Esophagus (tissue), 2 donors: ENCODE data around the gene GALNTL6. TPM values are rescaled to one million over a fixed set of nuclear protein-coding genes. Genes with fewer than 3 reads are reported as not detected.
"Not testable (repeated sequence)": the region's sequence is repeated elsewhere in the genome, so short reads cannot be mapped to it uniquely, and the experiment has no call there.

Experiments used
- H3K27ac ChIP-seq, 2 donors: one replicate each; pipeline ENCODE4 v1.5.1; 2013; ENCODE audit warnings: low read depth in 2 of 2, mild to moderate bottlenecking in 2 of 2, inconsistent platforms in 1 of 2, low read length in 1 of 2, moderate library complexity in 1 of 2
- H3K27me3 ChIP-seq, 2 donors: one replicate each; pipeline ENCODE4 v1.6.1; 2013; ENCODE audit warnings: low read length in 2 of 2, control low read depth in 1 of 2, mild to moderate bottlenecking in 1 of 2; ENCODE audit not compliant: insufficient read depth in 2 of 2, control insufficient read depth in 1 of 2
- H3K36me3 ChIP-seq, 2 donors: one replicate each; pipeline ENCODE4 v1.6.1; 2013; ENCODE audit warnings: low read length in 1 of 2; ENCODE audit not compliant: control insufficient read depth in 2 of 2, insufficient read depth in 2 of 2
- H3K4me1 ChIP-seq, 2 donors: one replicate each; pipeline ENCODE4 v1.6.1; 2013; ENCODE audit warnings: low read length in 1 of 2; ENCODE audit not compliant: control insufficient read depth in 2 of 2, insufficient read depth in 2 of 2
- H3K4me3 ChIP-seq, 2 donors: one replicate each; pipeline ENCODE4 v1.5.1; 2013; ENCODE audit warnings: low read length in 2 of 2, mild to moderate bottlenecking in 2 of 2, low read depth in 1 of 2, moderate library complexity in 1 of 2
- H3K9me3 ChIP-seq, 2 donors: one replicate each; pipeline ENCODE4 v1.6.1; 2013; ENCODE audit warnings: mild to moderate bottlenecking in 2 of 2, low read depth in 1 of 2, low read length in 1 of 2, moderate library complexity in 1 of 2; ENCODE audit not compliant: control insufficient read depth in 2 of 2, insufficient read depth in 1 of 2
- WGBS, 2 donors: extraction: QIAGEN DNeasy Blood & Tissue Kit; methylation state at CpG; one replicate each; pipeline ENCODE4 v1.1.7; 2013; 5-methylcytosine and 5-hydroxymethylcytosine counted together
- polyA plus RNA-seq, 2 donors: library from polyadenylated mRNA; stranded (reverse); fragments of 200-250 nt; gene quantifications; one replicate each; pipeline ENCODE4 v1.2.3, GENCODE V29; 2013
- donor health status: healthy with polysubstance abuse.
- donor health status: Bipolar disorder and iron deficiency.

Gene GALNTL6
- polyA plus RNA-seq, 2 donors = not detected

DNA sequence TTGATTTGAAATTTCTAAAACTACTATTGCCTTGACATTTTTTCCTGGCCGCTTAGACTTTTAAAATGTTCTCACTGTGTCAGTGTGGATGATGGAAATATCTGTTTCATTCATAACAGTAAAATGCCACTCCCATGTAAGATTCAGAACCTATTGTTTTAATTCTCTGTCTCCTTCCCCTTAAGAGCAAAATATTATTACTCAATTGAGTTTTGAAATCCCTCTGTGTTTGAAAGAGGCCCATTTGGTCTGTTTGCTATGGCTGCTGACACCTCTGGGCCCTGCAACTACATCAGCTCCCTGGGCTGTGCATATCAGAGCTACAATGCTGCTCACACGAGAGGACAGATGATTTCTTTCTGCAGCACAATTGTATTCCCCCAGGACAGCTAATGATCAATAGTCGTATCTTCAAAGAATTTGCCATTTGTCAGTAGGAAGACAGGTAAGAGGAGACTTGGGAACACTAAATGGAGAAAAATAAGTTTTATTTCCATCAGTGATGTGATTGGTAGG is 967.4 kb downstream of the GALNTL6 start:
- Histone ChIP-seq H3K4me3 (no peak overlapping the region), H3K36me3 (no peaks in the 10 kb centered on the region), H3K27ac (no peak overlapping the region), H3K4me1 (no peaks in the 10 kb centered on the region), H3K27me3 (no peaks in the 10 kb centered on the region), H3K9me3 (no peaks in the 10 kb centered on the region)
- WGBS, 2 donors = 65% methylated on average over 3 of the region's 3 CpGs

DNA sequence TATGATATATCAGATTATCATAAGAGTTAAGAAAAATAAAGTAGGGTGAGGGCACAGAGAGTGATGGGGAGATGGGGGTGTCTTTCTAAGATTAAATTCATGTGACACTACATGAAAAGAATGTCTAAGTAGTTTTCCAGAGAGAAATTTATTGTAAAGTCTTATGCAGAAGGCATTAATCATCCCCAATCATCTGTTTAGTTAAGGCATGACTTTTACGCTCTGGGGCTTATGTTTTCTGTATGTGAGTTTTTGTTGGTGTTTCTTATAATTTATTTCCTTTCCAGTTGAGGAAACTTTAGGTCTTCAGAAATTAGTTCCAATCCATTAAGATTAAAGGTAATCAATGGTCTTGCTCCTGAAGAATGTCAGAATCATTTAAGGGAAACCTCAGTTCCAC is 972.4 kb downstream of the GALNTL6 start:
- no peaks in the 10 kb centered on the region for H3K9me3 ChIP-seq
- 37 to 54% methylated on average over 1 of the region's 1 CpG for WGBS, 2 donors
- H3K27me3 ChIP-seq = no peaks in the 10 kb centered on the region
- H3K4me1 ChIP-seq = no peaks in the 10 kb centered on the region
- no peaks in the 10 kb centered on the region for H3K36me3 ChIP-seq
- H3K27ac ChIP-seq = no peak overlapping the region
- no peak overlapping the region for H3K4me3 ChIP-seq

DNA sequence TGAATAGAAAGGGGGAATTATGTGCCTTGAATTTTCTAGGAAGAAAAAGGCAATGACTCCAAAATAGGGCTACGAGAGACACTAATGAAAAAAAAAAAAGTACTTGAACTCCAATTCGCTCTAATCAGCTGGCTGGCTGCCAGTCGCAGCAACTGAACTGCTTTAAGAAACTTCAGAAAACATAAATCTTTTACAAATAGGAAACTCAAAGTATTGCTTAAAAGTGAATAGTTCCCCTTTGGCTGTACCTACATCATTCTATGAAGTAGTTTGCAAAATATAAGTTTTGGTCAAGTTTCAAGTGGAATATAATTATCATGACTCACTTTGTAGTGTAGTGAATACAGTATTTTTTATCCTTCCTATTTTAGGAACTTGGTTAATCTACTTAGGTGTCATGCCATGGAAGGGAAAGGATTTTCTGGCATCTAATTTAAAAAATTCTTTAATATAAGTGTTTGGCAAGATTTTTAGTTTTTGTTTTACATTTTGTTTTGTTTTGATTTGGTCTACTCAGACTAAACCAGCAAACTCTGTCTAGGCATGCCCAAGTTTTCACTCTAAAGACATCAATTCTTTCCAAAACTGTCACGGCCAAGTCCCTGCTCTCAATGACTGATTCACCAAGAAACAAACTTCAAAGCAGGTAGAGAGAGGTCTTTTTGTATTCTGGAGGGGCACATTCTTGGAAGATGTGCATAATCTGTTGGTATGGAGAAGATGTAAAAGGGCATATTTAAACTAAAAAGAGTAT is 973.0 kb downstream of the GALNTL6 start:
- H3K4me3 ChIP-seq = no peak overlapping the region
- H3K4me1 ChIP-seq = no peaks in the 10 kb centered on the region
- H3K36me3 ChIP-seq = no peaks in the 10 kb centered on the region
- 20 to 32% methylated on average over 4 of the region's 4 CpGs for WGBS, 2 donors
- H3K9me3 ChIP-seq = no peaks in the 10 kb centered on the region
- H3K27ac ChIP-seq = no peak overlapping the region
- H3K27me3 ChIP-seq = no peaks in the 10 kb centered on the region

DNA sequence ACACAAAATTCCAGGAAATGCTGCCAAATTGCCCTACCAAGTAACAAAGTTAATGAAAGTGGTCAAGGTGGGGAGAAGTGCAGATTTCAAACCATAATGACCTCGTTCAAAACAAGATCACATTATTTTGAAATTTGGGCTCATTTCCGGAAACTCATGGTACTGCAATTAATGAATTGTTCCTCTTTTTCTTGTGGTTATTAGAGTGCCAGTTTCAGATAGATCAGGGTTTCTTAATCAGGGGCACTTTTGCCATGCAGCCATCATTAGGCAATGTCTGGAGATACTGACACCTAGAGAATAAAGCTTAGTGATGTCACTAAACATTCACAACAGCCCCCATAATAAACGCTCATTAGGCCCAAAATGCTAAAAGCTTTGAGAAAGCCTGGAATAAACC is 973.9 kb downstream of the GALNTL6 start:
- Histone ChIP-seq H3K4me1 (no peaks in the 10 kb centered on the region), H3K27me3 (no peaks in the 10 kb centered on the region), H3K27ac (no peak overlapping the region), H3K9me3 (no peaks in the 10 kb centered on the region), H3K4me3 (no peak overlapping the region), H3K36me3 (no peaks in the 10 kb centered on the region)
- 65 to 75% methylated on average over 3 of the region's 3 CpGs for WGBS, 2 donors

DNA sequence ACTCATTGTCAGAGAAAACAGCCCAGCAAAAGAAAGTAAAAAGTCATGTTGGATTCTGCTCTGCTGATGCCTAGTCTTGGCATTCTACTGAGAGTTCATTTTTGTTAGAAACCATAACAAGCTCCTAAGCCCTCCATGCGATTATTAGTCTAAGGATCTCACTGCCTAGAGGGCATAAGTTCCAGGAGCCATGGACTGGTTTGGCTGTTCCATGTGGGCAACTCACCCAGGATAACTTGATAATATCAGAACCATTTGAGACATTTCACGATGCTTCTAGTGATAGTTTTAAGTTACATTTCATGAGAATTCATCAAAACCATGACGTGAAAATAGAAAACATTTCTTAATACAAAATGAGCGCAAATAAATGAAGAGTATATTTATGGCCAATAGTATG is 978.6 kb downstream of the GALNTL6 start:
- WGBS, 2 donors = 80 to 84% methylated on average over 4 of the region's 4 CpGs

DNA sequence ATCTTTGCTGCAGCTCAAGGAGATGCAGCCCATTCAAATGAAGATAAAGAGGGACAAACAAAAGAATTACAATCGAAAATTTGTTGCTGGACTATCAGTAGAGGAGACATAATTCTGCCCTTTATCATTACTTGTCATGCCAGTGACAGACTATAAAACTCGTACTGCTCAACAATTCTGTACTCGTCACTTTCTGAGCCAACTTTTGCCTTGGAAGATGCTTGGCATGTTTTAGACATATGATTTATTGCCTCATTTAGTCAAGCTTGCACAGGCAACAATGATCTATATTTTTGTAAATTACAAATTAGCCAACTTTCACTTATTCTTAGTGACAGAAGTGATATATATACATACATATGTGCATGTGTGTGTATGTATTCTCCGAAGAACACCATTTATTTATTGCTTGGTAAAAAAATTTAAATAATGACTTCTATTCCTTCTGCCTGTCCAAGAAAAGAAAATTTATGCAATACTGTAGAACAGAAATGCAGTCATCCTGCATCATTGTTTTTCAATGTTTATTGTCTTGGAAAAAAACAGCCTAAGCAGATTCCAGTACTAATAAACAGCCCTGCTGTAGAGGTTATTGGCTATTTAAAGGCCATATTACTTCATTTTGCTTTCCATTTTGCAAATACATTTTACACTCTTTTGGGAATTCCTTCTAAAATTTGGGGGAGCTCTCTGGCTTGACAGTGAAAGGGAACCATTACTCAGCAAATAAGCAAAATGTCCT is 980.5 kb downstream of the GALNTL6 start:
- H3K36me3 ChIP-seq = no peaks in the 10 kb centered on the region
- H3K9me3 ChIP-seq = no peaks in the 10 kb centered on the region
- H3K27ac ChIP-seq = no peak overlapping the region
- H3K4me1 ChIP-seq = no peaks in the 10 kb centered on the region
- H3K4me3 ChIP-seq = no peak overlapping the region
- H3K27me3 ChIP-seq = no peaks in the 10 kb centered on the region
- WGBS, 2 donors = 36 to 48% methylated on average over 4 of the region's 4 CpGs

More for the DNA sequence above, 978.6 kb downstream of the GALNTL6 start:
- H3K27me3 ChIP-seq = no peaks in the 10 kb centered on the region
- H3K4me1 ChIP-seq = no peaks in the 10 kb centered on the region
- no peak overlapping the region for H3K27ac ChIP-seq
- H3K9me3 ChIP-seq = no peaks in the 10 kb centered on the region
- H3K4me3 ChIP-seq = no peak overlapping the region
- no peaks in the 10 kb centered on the region for H3K36me3 ChIP-seq

DNA sequence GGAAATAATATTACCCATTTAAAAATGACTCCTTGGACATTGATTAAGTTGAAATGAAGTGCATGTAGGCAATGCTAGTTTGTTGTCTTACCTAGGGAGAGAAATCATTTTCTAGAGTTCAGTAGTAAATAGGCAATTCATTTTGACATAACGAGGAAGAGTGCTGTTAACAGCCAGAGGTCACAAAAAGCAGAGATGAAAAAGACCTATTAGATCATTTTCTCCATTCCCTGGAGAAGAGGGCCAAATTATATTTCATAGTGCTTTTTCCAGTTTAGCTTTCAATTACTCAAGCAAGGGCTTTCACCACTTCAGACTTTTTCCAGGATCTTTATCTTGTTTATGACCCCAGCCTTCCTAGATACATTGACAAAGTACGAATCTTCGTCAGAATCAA is 981.1 kb downstream of the GALNTL6 start:
- no peak overlapping the region for H3K27ac ChIP-seq
- WGBS, 2 donors = 82 to 83% methylated on average over 3 of the region's 3 CpGs
- H3K36me3 ChIP-seq = no peaks in the 10 kb centered on the region
- H3K4me1 ChIP-seq = no peaks in the 10 kb centered on the region
- no peak overlapping the region for H3K4me3 ChIP-seq
- H3K9me3 ChIP-seq = no peaks in the 10 kb centered on the region
- no peaks in the 10 kb centered on the region for H3K27me3 ChIP-seq

DNA sequence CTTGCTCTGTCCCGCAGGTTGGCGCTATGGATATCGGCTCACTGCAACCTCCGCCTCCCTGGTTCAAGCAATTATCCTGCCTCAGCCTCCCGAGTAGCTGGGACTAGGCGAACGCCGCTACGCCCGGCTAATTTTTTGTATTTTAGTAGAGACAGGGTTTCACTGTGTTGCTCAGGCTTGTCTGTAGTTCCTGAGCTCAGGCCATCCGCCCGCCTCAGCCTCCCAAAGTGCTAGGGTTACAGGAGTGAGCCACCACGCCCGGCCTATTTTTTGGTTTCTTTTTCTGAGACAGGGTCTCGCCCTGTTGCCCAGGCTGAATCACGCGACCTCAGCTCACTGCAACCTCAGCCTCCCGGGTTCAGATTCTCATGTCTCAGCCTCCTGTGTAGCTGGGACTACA is 984.1 kb downstream of the GALNTL6 start:
- H3K4me1 ChIP-seq = not testable (repeated sequence)

DNA sequence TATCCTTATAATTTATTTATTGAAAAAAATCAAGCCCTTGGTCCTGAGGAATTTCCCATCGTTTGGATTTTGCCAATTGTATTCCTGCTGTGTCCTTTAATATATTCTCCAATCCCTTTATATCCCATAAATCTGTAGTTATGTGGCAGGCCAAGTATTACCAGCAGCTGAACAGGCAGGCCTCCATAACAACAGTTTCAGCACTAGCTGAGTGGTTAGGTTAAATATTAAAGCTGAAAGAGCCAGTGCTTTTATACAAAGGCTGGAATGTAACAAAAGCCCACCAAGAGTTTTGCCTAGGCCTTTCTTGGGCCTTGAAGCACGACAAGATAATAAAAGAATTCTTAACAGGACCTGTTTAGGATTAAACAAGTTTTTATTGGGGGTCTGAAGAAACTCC is 988.8 kb downstream of the GALNTL6 start:
- no peaks in the 10 kb centered on the region for H3K27me3 ChIP-seq
- no peaks in the 10 kb centered on the region for H3K36me3 ChIP-seq
- no peak overlapping the region for H3K27ac ChIP-seq
- no peaks in the 10 kb centered on the region for H3K4me1 ChIP-seq
- 51 to 55% methylated on average over 2 of the region's 2 CpGs for WGBS, 2 donors
- H3K9me3 ChIP-seq = no peaks in the 10 kb centered on the region
- no peak overlapping the region for H3K4me3 ChIP-seq

More for the DNA sequence above, 984.1 kb downstream of the GALNTL6 start:
- WGBS, 2 donors = 96 to 97% methylated on average over 18 of the region's 18 CpGs
- not testable (repeated sequence) for H3K9me3 ChIP-seq, H3K27me3 ChIP-seq, H3K36me3 ChIP-seq, H3K4me3 ChIP-seq, H3K27ac ChIP-seq
